GM12878 (cell line): ENCODE data around the gene P2RX1. TPM values are rescaled to one million over a fixed set of nuclear protein-coding genes. Genes with fewer than 3 reads are reported as not detected.
A peak's percentile ranks its signal among the peaks of the same experiment; 100 is the strongest.

Source experiments
- BRCA1 ChIP-seq: IDR thresholded peaks from 2 replicates; pipeline ENCODE4 v1.6.1; 2011; ENCODE audit warnings: low read depth, low read length, improper control_type of control experiment
- CEBPB ChIP-seq, 2 experiments: fragments of 150-350 bp in 1 of 2; IDR thresholded peaks; 2 replicates each; pipeline ENCODE4 v1.6.1; 2012 to 2014; ENCODE audit warnings: low read depth in 2 of 2, low read length in 2 of 2, borderline replicate concordance in 1 of 2, inconsistent platforms in 1 of 2
- EED ChIP-seq: sonication (generic); IDR thresholded peaks from 2 replicates; pipeline ENCODE4 v1.6.1; 2016; ENCODE audit warnings: antibody characterized with exemption, low read depth
- ESRRA ChIP-seq: IDR thresholded peaks from 2 replicates; pipeline ENCODE4 v1.6.1; 2012; ENCODE audit warnings: mild to moderate bottlenecking, low read length, improper control_type of control experiment
- GABPA ChIP-seq: IDR thresholded peaks from 2 replicates; pipeline ENCODE4 v1.6.1; 2014; ENCODE audit warnings: antibody characterized with exemption, low read depth, mild to moderate bottlenecking, inconsistent platforms
- IRF4 ChIP-seq: IDR thresholded peaks from 2 replicates; pipeline ENCODE4 v1.6.1; 2011; ENCODE audit warnings: low read depth, low read length
- JUNB ChIP-seq: IDR thresholded peaks from 2 replicates; pipeline ENCODE4 v1.6.1; 2016; ENCODE audit warnings: antibody characterized with exemption, mild to moderate bottlenecking
- MYB ChIP-seq: fragments of 150-350 bp; IDR thresholded peaks from 2 replicates; pipeline ENCODE4 v1.6.1; 2014; ENCODE audit warnings: mild to moderate bottlenecking, low read depth, low read length, borderline replicate concordance
- MYC ChIP-seq: IDR thresholded peaks from 2 replicates; pipeline ENCODE4 v1.6.1; 2011; ENCODE audit warnings: mild to moderate bottlenecking, low read length, moderate library complexity, inconsistent platforms; ENCODE audit not compliant: insufficient read depth, insufficient replicate concordance, insufficient read length, severe bottlenecking
- NRF1 ChIP-seq: conservative IDR thresholded peaks from 2 replicates; pipeline ENCODE4 v1.6.1; 2011; ENCODE audit warnings: mild to moderate bottlenecking, low read depth, low read length, improper control_type of control experiment
- RFX5 ChIP-seq: IDR thresholded peaks from 2 replicates; pipeline ENCODE4 v1.6.1; 2011; ENCODE audit warnings: low read depth, low read length, improper control_type of control experiment
- SREBF2 ChIP-seq: IDR thresholded peaks from 2 replicates; pipeline ENCODE4 v1.6.1; 2012; ENCODE audit warnings: mild to moderate bottlenecking, low read length
- SUPT20H ChIP-seq: IDR thresholded peaks from 2 replicates; pipeline ENCODE4 v1.6.1; 2011; ENCODE audit warnings: low read depth, mild to moderate bottlenecking, low read length, moderate library complexity, borderline replicate concordance; ENCODE audit not compliant: control insufficient read depth
- SUZ12 ChIP-seq: fragments of 200-600 bp; sonication (generic); IDR thresholded peaks from one replicate; pipeline ENCODE4 v1.6.1; 2018; ENCODE audit warnings: antibody characterized with exemption, mild to moderate bottlenecking; ENCODE audit not compliant: unreplicated experiment
- WRNIP1 ChIP-seq: IDR thresholded peaks from 2 replicates; pipeline ENCODE4 v1.6.1; 2011; ENCODE audit warnings: low read depth, low read length, improper control_type of control experiment, borderline replicate concordance
- ZSCAN29 ChIP-seq: fragments of 450-650 bp; IDR thresholded peaks from 2 replicates; pipeline ENCODE4 v1.6.1; 2017; ENCODE audit warnings: mild to moderate bottlenecking, moderate library complexity
- polyA plus RNA-seq, 11 experiments: library from polyadenylated mRNA; depleted of rRNA in 4 of 11; unstranded in 6 of 11; stranded (reverse) in 5 of 11; fragments of >200 nt; fragmentation: Nextera tagmentation in 4 of 11; fragmentation: Illumina TruSeq in 1 of 11; extraction: Ambion mirVana in 4 of 11; extraction: Trizol in 1 of 11; gene quantifications; 1 replicate in 1 of 11; 2 replicates in 10 of 11; pipeline versions ENCODE4 v1.2.1 to v1.2.3, GENCODE V29; 2011 to 2016; ENCODE audit warnings: inconsistent platforms in 2 of 11, missing spikeins in 2 of 11, low read depth in 1 of 11
- total RNA-seq, 4 experiments: library from RNA; depleted of rRNA in 3 of 4; stranded (reverse); fragments of >200 nt in 3 of 4; fragmentation: Illumina TruSeq in 1 of 4; extraction: Trizol in 1 of 4; gene quantifications; 2 replicates each; pipeline versions ENCODE4 v1.2.1 to v1.2.3, GENCODE V29; 2013 to 2021
- TF ChIP-seq, protein P1 (sequence below): IDR thresholded peaks from 2 replicates; pipeline ENCODE4 v1.6.1; 2011; ENCODE audit warnings: borderline replicate concordance, low read depth, mild to moderate bottlenecking, moderate library complexity, mixed read lengths, low read length; ENCODE audit not compliant: insufficient read depth; ENCODE audit errors: extremely low read length
- TF ChIP-seq, protein P2 (sequence below): IDR thresholded peaks from 2 replicates; pipeline ENCODE4 v1.6.1; 2012; ENCODE audit warnings: low read depth, low read length, improper control_type of control experiment
- TF ChIP-seq, protein P3 (sequence below): IDR thresholded peaks from 2 replicates; pipeline ENCODE4 v1.6.1; 2011; ENCODE audit warnings: mild to moderate bottlenecking, low read depth, low read length, moderate library complexity; ENCODE audit not compliant: insufficient replicate concordance
- TF ChIP-seq, protein P4 (sequence below): fragments of 150-350 bp; IDR thresholded peaks from 2 replicates; pipeline ENCODE4 v1.6.1; 2016; ENCODE audit warnings: low read depth, low read length
- TF ChIP-seq, protein P5 (sequence below): fragments of 450-650 bp; IDR thresholded peaks from 2 replicates; pipeline ENCODE4 v1.6.1; 2018; ENCODE audit warnings: borderline replicate concordance, mild to moderate bottlenecking; ENCODE audit not compliant: partially characterized antibody

P2RX1 gene
- total and polyA plus RNA-seq, 10 of the 15 experiments (the other 5 are each of a cell fraction or from before 2014, with no cell fraction given), result 0.12 to 6.2 (median 3.4) TPM

DNA sequence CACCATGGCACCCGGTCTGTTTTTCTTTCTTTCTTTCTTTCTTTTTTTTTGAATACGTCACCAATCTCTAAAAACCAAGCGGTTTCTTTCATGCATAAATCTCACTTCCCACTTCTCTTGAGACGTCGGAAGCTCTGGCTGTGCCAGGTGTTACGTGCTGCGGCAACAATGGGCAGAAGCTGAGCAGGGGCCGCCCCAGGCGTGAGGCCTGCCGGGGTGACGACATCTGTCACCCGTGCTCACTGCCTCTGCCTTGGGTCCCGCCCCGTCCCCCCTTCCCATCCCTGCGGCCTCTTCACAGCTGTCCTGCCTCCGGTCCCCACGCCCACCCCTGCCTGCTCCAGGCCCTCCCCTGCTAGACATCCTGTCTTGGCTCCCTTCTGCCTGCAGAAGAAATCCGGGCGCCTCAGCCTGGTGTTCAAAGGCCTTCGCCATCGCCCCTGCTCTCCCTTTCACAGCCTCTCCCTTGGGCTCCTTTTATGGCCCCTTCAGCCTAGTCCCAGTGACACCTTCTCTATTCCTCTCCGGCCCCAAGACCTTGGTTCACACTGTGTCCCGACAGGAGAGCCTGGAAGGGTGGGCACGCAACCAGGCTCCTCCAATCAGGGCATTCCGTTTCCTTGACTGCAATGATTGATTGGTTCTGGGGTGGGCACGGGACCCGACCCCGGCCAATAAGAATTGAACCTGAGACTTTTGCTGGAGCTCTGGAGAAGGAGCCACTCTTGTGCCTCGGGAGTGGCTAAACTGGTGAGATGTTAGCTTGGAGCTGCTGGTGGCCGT is 4.8 kb downstream of the P2RX1 start (continued):
- TF ChIP-seq, protein P1, sequence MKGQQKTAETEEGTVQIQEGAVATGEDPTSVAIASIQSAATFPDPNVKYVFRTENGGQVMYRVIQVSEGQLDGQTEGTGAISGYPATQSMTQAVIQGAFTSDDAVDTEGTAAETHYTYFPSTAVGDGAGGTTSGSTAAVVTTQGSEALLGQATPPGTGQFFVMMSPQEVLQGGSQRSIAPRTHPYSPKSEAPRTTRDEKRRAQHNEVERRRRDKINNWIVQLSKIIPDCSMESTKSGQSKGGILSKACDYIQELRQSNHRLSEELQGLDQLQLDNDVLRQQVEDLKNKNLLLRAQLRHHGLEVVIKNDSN, result no peak
- no peak for TF ChIP-seq JUNB
- 0 out of 2 replicates have a peak, but pooled peaks have one; percentile 22 for TF ChIP-seq WRNIP1
- TF ChIP-seq, protein P2, sequence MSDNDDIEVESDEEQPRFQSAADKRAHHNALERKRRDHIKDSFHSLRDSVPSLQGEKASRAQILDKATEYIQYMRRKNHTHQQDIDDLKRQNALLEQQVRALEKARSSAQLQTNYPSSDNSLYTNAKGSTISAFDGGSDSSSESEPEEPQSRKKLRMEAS, result no peak
- peak in 1 of 2 experiments; percentile 30; a peak in 1 of 4 replicates for TF ChIP-seq CEBPB (IDR thresholded peaks at IDR 0.05; ENCODE audit: borderline replicate concordance in 1 of 2, low read depth in 2 of 2, low read length in 2 of 2)
- no peak for TF ChIP-seq ESRRA
- TF ChIP-seq, protein P3, sequence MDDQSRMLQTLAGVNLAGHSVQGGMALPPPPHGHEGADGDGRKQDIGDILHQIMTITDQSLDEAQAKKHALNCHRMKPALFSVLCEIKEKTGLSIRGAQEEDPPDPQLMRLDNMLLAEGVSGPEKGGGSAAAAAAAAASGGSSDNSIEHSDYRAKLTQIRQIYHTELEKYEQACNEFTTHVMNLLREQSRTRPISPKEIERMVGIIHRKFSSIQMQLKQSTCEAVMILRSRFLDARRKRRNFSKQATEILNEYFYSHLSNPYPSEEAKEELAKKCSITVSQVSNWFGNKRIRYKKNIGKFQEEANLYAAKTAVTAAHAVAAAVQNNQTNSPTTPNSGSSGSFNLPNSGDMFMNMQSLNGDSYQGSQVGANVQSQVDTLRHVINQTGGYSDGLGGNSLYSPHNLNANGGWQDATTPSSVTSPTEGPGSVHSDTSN, result peak; percentile 37
- TF ChIP-seq GABPA, result no peak
- TF ChIP-seq NRF1, result 0 out of 2 replicates have a peak, but pooled peaks have one; percentile 5
- TF ChIP-seq IRF4, result peak; percentile 26; the same call in 1 of the 2 replicates
- no peak for TF ChIP-seq MYC
- TF ChIP-seq, protein P4, sequence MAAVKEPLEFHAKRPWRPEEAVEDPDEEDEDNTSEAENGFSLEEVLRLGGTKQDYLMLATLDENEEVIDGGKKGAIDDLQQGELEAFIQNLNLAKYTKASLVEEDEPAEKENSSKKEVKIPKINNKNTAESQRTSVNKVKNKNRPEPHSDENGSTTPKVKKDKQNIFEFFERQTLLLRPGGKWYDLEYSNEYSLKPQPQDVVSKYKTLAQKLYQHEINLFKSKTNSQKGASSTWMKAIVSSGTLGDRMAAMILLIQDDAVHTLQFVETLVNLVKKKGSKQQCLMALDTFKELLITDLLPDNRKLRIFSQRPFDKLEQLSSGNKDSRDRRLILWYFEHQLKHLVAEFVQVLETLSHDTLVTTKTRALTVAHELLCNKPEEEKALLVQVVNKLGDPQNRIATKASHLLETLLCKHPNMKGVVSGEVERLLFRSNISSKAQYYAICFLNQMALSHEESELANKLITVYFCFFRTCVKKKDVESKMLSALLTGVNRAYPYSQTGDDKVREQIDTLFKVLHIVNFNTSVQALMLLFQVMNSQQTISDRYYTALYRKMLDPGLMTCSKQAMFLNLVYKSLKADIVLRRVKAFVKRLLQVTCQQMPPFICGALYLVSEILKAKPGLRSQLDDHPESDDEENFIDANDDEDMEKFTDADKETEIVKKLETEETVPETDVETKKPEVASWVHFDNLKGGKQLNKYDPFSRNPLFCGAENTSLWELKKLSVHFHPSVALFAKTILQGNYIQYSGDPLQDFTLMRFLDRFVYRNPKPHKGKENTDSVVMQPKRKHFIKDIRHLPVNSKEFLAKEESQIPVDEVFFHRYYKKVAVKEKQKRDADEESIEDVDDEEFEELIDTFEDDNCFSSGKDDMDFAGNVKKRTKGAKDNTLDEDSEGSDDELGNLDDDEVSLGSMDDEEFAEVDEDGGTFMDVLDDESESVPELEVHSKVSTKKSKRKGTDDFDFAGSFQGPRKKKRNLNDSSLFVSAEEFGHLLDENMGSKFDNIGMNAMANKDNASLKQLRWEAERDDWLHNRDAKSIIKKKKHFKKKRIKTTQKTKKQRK, result no peak
- TF ChIP-seq RFX5, result no peak
- TF ChIP-seq SREBF2, result no peak
- no peak for TF ChIP-seq MYB
- TF ChIP-seq, protein P5, sequence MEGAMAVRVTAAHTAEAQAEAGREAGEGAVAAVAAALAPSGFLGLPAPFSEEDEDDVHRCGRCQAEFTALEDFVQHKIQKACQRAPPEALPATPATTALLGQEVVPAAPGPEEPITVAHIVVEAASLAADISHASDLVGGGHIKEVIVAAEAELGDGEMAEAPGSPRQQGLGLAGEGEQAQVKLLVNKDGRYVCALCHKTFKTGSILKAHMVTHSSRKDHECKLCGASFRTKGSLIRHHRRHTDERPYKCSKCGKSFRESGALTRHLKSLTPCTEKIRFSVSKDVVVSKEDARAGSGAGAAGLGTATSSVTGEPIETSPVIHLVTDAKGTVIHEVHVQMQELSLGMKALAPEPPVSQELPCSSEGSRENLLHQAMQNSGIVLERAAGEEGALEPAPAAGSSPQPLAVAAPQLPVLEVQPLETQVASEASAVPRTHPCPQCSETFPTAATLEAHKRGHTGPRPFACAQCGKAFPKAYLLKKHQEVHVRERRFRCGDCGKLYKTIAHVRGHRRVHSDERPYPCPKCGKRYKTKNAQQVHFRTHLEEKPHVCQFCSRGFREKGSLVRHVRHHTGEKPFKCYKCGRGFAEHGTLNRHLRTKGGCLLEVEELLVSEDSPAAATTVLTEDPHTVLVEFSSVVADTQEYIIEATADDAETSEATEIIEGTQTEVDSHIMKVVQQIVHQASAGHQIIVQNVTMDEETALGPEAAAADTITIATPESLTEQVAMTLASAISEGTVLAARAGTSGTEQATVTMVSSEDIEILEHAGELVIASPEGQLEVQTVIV, result no peak
- no peak for TF ChIP-seq BRCA1
- no peak for TF ChIP-seq SUZ12
- no peak for TF ChIP-seq SUPT20H
- no peak for TF ChIP-seq ZSCAN29
- peak; percentile 59 for TF ChIP-seq EED
